Embryonic facial prominence (tissue), 1 donor: Measurements from ENCODE around the gene XKRX.

Experiments used
- DNase-seq: peaks from one replicate; pipeline ENCODE4 v3.0.0-alpha.2; 2016; ENCODE audit errors: extremely low spot score

Gene XKRX

DNA sequence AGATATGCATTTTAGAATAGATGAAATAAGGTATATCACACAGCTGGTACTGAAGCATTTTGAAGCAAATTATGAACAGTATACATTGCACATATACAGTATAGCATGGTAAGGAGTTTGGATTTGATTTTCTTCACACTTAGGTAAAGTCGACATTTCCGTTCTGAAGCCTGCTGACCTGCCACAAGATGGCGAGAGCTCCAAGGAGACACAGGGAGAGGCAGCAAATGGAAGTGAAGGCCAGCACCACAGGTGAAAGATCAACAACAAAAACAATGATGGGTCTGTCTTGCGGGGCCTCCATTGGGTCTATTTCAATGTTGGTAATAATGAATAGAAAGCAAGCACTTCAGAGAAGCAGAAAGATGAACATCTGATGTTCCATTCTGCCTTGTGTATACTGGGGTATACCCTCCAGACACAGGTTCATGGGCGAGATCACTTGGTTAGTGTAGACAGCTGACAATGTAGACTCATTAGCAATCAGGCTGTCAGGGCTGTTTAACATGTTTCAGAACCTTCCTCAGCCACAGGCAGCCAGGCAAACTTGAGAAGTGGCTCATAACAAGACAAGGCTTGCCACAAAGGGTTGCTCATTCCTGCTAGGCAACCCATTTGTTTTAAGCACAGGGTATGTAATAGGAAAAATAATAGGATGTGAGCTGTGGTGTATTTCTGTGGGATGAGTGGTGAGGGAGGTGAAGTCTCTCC lies 33.2 kb downstream of the XKRX start:
- no peak for DNase-seq

DNA sequence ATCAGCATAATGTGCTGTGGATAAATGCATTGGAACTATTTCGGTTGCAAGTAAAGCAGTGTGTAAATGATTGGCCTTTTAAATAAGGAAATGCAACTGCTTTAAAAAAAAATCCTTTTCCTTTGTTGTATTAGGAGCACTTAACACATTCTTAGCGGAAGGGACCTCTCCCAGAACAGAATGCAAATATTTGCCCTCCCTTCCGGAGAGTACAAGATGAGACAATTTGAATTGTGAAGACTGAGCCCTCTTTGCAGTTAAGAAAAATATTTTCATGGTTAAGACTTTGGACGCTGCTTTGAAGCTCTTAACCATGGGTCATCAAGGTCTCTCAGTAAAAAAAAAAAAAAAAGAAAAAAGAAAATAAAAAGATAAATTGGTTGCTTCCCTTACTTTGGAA lies 45.1 kb downstream of the XKRX start:
- DNase-seq = no peak

DNA sequence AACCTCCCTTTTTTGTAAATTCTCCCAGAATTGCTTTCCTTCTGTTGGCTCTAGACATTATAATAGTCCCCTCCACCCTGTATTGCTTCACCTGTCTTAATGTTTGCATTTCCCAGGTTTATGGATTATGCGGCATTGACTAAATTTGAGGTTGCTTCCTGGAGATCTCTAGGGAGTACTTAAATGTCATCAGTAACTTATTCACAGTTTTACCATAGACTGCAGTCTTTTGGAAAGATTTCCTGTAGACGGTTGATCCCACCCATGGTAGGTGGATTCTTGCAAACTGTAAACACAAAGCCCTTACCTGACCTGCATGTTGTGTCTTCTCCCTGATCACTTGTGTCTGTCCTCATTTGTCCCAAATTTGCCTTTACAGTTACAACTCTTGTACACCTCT lies 48.3 kb downstream of the XKRX start:
- no peak for DNase-seq

DNA sequence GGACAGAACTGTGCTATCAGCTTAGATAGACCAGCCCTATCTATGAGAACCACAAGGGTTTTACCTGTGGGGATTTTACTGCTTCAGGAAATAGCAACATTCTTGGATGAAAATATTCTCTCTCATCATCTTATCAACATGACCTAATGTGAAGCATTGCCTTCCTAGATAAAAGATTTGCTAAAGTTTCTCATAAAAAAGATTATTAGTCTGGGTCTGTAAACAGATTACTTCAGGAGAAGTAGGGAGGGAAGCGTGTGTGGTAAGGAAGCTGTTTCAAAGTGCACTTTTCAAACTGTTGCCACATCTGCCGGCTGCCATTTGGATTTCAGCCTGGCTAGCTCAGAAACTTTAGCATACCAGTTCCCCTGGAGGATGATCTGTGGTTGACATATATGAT lies 54.4 kb downstream of the XKRX start, which contains the start of gene NOX1:
TSS of gene NOX1 (minus strand) at position 35 of the 400 bp plus-strand sequence. CDS start 220 bp downstream, outside the sequence.
- no peak for DNase-seq

DNA sequence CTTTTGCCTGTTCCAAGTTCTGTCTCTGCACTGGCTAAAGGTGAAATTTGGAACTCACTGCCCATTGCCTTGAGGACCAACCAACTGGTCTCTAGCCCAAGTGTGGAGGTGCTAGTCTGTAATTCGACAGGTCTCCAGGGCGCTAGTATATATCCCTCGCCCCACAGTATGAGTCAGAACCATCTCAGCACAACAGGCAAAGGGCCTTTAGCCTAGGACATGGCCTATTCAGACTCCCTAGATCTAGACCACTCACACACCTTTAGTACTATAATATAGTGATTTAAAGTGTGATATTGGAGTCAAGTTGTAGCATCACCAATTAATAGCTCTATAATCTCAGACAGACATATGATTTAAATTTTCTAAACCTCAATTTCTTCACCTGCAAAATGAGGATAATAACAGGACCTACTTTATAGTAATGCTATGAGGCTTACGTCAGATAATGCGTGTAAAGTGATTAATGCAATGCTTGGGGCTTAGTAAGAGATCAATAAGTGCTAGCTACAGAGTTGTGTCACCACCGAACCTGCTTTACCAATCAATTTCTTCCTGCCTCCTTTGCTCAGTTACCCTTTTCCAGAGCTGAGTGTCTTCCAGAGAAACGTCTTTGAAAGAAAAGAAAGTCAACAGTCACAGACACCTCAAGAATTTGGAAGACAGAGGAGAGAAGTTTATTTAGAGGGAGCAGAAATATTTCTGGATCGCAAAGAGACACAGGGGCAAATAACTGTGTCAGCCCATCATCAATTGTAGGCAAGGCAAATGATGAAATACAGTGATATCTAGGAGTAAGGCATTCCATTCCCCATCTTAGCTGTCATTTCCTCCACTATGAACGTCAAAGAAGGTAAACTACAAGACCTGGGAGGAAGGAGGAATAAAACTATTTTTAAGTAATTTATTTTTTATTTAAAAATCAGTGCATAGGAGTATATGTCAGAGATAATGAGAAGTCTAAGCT lies 56.8 kb downstream of the XKRX start:
- no peak for DNase-seq

DNA sequence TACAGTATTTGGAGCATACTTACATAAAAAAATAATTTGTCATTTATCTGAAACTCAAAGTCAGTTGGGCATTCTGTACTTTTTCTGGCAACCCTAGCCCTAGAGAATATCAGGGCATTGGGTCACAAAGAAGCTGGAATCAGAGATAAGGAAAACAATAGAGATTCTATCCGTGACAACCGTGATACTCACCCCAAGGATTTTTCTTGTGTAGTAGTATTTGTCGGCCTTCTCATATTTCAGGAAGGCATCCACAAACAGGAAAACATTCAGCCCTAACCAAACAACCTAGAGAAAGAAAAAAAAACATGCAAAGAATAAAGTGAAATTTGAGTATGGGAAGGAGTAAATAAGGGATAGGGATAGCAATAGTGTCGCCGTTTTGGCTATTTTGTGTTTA lies 58.2 kb downstream of the XKRX start:
- no peak for DNase-seq

DNA sequence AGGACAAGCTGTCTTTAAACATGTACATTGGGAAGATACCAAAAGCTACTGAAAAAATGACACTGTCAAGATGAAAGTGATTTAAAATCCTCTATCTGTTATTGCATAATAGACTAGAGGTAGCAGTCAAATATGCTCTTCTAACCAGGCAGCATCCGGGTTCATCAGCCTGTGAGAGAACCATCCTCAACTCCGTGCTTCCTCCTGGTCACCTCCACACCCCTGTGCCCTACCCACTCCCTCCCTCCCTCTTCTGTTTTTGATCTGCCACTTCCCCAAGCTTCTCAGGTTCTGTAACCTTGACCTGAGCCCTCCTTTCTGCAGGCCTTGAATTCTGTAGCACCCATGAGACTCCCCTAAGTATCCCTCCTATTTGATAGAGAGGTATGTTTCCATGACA lies 60.4 kb downstream of the XKRX start:
- no peak for DNase-seq

DNA sequence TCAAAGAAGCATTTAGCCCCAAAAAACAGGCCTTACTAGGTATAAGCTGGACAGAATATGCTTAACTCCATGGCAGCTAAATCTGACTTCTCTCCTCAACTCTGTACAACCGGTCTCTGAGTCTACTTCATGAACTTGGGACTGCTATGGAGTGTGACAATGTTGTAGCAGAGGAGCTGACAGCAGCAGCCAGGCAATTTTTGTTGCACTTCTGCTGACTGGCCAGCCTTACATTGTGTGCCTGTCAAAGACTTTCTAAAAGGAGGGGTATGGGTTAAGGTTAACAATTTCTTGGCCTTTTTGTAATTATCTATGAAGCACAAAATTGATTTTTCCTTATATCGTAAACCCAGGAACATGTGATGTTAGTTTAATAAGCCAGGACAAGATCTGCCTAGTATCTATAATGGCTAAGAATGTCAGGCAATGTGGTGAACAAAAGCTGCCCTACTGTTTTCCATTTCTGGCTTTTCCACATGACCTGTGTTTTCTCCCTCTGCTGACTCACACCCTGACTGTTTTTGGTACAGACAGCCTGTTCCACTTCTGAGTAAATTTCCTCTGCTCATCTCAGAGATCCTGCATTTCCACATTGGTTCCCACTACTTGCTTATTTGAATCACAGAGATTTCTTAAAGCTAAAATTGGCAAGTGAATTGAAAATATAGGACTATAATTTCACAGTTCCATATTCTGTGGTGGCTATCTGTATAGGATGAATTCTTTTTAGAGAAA lies 63.9 kb downstream of the XKRX start:
- DNase-seq = no peak
